ENCODE data around the gene CBLIF.

- TF ChIP-seq EP300 (IDR thresholded peaks at IDR 0.05): no peak
- TF ChIP-seq CTCF (IDR thresholded peaks at IDR 0.05): no peak
- no peak for TF ChIP-seq POLR2A (IDR thresholded peaks at IDR 0.05; ENCODE audit: low read depth)
- no peak for TF ChIP-seq POLR2AphosphoS5 (IDR thresholded peaks at IDR 0.05)
These were observed at the start of gene CBLIF for GRCh38 chr11:59845399-59845798.

Data from esophagus muscularis mucosa (tissue), 4 donors.